Esophagus squamous epithelium (tissue), 5 donors: ENCODE measurements around the gene STRIP2. TPM values are rescaled to one million over a fixed set of nuclear protein-coding genes. Genes with fewer than 3 reads are reported as not detected.

ENCODE experiments used
- DNase-seq: peaks from one replicate; lab custom pipeline; 2025; lab: John Stamatoyannopoulos, UW
- H3K27ac ChIP-seq, 4 donors: fragments of 200-600 bp; sonication (generic); one replicate each; pipeline ENCODE4 v1.5.1; 2016 to 2019; ENCODE audit warnings: mild to moderate bottlenecking in 1 of 4
- H3K27me3 ChIP-seq, 4 donors: fragments of 200-600 bp; sonication (generic); 1 replicate in 3 of 4; 2 replicates in 1 of 4; pipeline versions ENCODE4 v1.5.1 to v1.6.0; 2017 to 2021; ENCODE audit warnings: antibody characterized with exemption in 1 of 4
- H3K36me3 ChIP-seq, 3 donors: fragments of 200-600 bp; sonication (generic); one replicate each; pipeline ENCODE4 v1.5.1; 2016 to 2019
- H3K4me1 ChIP-seq, 3 donors: fragments of 200-600 bp; sonication (generic); one replicate each; pipeline ENCODE4 v1.5.1; 2017 to 2019
- H3K4me3 ChIP-seq, 4 donors: fragments of 200-600 bp; sonication (generic); 1 replicate in 3 of 4; 2 replicates in 1 of 4; pipeline ENCODE4 v1.5.1; 2016 to 2019; ENCODE audit warnings: mild to moderate bottlenecking in 2 of 4, moderate library complexity in 1 of 4
- H3K9me3 ChIP-seq, 3 donors: fragments of 200-600 bp; sonication (generic); one replicate each; pipeline ENCODE4 v1.5.1; 2016 to 2019
- POLR2A ChIP-seq, 4 donors: fragments of 450-650 bp; IDR thresholded peaks; one replicate each; pipeline ENCODE4 v1.6.1; 2017; ENCODE audit warnings: antibody characterized with exemption in 4 of 4, mild to moderate bottlenecking in 4 of 4, moderate library complexity in 3 of 4
- WGBS, 2 donors: methylation state at CpG; one replicate each; pipeline ENCODE4 v1.1.5; 2018; 5-methylcytosine and 5-hydroxymethylcytosine counted together
- intact Hi-C: fragments of 100-400 bp; cut with DNase I; formaldehyde crosslinking; loops from one replicate; pipeline ENCODE4 v1.15.0; 2022
- total RNA-seq, 4 donors: library from RNA; depleted of rRNA; stranded (reverse); fragments of >200 nt; gene quantifications; one replicate each; pipeline ENCODE4 v1.1.0, GENCODE V29; 2016
- TF ChIP-seq, protein P1 (sequence below), 6 experiments: fragments of 450-650 bp in 4 of 6; fragments of 200-600 bp in 2 of 6; sonication (generic) in 2 of 6; IDR thresholded peaks; one replicate each; pipeline ENCODE4 v1.5.1; 2016 to 2019; ENCODE audit warnings: antibody characterized with exemption in 6 of 6, mild to moderate bottlenecking in 4 of 6, moderate library complexity in 4 of 6
- donor health status: DM: yes; HTN: yes; CAD: no.

The STRIP2 gene
- total RNA-seq, 4 donors from 2014 or later, result 0.76 to 6.3 (median 1.5) TPM

DNA sequence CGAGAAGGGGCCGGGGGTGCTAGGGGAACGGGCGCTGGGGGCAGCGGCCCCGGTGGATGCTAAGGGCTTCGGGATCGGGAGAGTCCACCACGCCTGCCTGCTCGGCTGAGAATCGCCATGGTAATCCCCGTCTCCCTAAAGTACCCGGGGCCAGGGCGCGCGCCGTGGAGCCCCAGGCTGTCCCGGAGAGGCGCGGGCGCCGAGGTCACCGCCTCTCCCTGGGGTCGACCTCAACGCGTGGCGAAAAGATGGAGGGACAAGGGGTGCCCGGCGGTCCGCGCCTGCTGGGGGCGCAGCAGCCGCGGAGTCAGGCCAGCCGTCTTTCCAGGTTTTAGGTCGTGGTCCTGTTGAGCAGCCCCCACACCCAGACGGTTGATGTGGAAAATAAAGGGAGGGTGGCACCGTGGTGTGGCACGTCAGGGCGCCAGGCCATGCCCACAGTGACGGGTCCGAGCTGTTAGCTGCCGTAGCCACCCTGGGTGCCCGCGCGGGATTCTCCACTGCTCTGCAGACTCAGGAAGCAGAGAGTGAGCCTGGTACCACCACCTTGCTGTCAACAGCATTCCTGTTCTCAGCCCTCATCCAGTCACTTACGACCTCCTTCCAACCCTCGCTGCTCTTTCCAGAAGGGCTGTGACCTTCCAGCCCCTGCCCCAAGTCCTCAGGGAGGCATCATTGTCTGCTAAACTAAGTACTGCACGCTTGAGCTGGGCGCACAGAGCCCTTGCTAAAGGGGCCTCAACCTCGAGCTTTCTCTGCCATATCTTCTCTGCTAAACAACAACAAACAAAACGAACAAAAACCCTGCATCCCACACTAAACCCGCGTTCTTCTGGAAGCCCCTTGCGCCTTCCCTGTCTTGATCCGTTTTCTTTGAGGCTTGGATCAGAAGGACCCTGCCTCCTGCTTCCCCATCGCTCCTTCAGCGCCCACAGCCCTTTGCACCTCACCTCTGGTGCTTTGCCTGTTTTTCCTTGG, 68.8 kb downstream of the STRIP2 start:
- H3K27ac ChIP-seq, result no peak overlapping the region
- no peak for TF ChIP-seq POLR2A (IDR thresholded peaks at IDR 0.05)
- TF ChIP-seq, protein P1, sequence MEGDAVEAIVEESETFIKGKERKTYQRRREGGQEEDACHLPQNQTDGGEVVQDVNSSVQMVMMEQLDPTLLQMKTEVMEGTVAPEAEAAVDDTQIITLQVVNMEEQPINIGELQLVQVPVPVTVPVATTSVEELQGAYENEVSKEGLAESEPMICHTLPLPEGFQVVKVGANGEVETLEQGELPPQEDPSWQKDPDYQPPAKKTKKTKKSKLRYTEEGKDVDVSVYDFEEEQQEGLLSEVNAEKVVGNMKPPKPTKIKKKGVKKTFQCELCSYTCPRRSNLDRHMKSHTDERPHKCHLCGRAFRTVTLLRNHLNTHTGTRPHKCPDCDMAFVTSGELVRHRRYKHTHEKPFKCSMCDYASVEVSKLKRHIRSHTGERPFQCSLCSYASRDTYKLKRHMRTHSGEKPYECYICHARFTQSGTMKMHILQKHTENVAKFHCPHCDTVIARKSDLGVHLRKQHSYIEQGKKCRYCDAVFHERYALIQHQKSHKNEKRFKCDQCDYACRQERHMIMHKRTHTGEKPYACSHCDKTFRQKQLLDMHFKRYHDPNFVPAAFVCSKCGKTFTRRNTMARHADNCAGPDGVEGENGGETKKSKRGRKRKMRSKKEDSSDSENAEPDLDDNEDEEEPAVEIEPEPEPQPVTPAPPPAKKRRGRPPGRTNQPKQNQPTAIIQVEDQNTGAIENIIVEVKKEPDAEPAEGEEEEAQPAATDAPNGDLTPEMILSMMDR (IDR thresholded peaks at IDR 0.05), result no peak
- peaks cover 0 to 20% (median 0%) of the 10 kb centered on the region in 4 donors for H3K27me3 ChIP-seq
- H3K9me3 ChIP-seq, result no peaks in the 10 kb centered on the region
- peaks cover 4 to 20% (median 9%) of the 10 kb centered on the region in 3 donors for H3K4me1 ChIP-seq
- intact Hi-C loops, result no loop called here
- no peaks in the 10 kb centered on the region for H3K36me3 ChIP-seq
- 33 to 71% methylated on average over 9 to 23 of the region's 58 CpGs for WGBS, 2 donors
- H3K4me3 ChIP-seq, result peak overlapping the region; percentile 40 to 78 (median 56)
- no peak for DNase-seq

DNA sequence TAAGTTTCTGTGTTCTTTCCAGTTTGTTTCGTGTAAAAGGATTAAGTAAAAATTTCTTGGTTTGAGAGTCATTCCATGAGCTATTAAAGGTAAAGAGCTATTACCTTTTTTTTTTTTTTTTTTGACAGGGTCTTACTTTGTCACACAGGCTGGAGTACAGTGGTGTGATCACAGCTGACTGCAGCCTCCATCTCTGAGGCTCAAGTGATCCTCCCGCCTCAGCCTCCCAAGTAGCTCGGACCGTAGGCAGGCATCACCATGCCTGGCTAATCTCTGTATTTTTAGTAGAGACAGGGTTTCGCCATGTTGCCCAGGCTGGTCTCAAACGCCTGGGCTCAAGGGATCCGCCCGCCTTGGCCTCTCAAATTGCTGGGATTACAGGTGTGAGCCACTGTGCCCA, 69.5 kb downstream of the STRIP2 start:
- Histone ChIP-seq H3K4me1 (peaks cover 4 to 20% (median 9%) of the 10 kb centered on the region in 3 donors), H3K27ac (no peak overlapping the region), H3K4me3 (no peak overlapping the region), H3K36me3 (no peaks in the 10 kb centered on the region), H3K9me3 (no peaks in the 10 kb centered on the region), H3K27me3 (peaks cover 0 to 20% (median 0%) of the 10 kb centered on the region in 4 donors)
- no peak for TF ChIP-seq POLR2A (IDR thresholded peaks at IDR 0.05)
- TF ChIP-seq, protein P1 (IDR thresholded peaks at IDR 0.05), result no peak
- intact Hi-C loops, result no loop called here
- 90 to 91% methylated on average over 5 of the region's 8 CpGs for WGBS, 2 donors
- no peak for DNase-seq

DNA sequence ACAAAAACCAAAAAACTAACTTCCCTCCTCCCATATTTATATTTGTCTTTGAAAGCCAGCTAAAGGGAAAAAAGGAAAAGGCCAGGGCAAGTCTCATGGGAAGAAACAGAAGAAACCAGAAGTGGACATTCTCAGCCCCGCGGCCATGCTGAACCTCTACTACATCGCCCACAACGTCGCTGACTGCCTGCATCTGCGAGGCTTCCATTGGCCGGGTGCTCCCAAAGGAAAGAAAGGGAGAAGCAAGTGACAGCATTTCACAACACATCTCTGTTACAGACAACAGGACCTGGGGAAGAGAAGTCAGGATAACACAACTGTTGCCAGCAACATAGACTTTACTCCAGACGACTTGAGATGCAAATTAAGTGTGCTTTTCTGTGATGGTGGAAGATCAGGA, 78.0 kb downstream of the STRIP2 start:
- Histone ChIP-seq H3K27ac (no peak overlapping the region), H3K27me3 (peaks cover 0 to 4% (median 0%) of the 10 kb centered on the region in 4 donors), H3K9me3 (no peaks in the 10 kb centered on the region), H3K36me3 (no peaks in the 10 kb centered on the region), H3K4me3 (no peak overlapping the region), H3K4me1 (no peaks in the 10 kb centered on the region)
- WGBS, 2 donors, result 72 to 74% methylated on average over 8 of the region's 8 CpGs
- intact Hi-C loops, result no loop called here
- DNase-seq, result no peak
- TF ChIP-seq, protein P1 (IDR thresholded peaks at IDR 0.05), result no peak
- TF ChIP-seq POLR2A (IDR thresholded peaks at IDR 0.05), result no peak

DNA sequence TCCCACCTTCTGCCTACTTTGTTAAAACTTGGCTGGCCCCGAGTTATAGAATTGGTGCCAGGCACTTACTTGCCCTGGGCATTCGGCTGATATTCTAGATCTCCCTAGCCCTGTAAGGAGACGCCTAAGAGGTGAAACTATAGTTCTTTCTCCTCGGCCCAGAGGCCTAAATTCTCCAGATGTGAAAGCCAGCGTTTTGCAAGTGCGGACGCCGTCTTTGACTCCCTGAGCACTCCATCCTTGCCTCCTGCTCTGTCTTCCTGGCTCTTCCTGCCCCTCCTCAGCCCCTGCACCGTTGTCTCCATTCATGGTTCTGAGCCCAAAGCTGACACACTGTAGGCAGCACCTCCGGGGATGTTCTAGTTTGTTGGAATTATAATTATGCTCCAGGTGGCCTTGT, 79.3 kb downstream of the STRIP2 start:
- Histone ChIP-seq H3K36me3 (no peaks in the 10 kb centered on the region), H3K4me3 (no peak overlapping the region), H3K4me1 (no peaks in the 10 kb centered on the region), H3K9me3 (no peaks in the 10 kb centered on the region), H3K27me3 (peaks cover 0 to 4% (median 0%) of the 10 kb centered on the region in 4 donors), H3K27ac (no peak overlapping the region)
- intact Hi-C loops, result no loop called here
- DNase-seq, result no peak
- WGBS, 2 donors, result 81 to 90% methylated on average over 8 to 10 of the region's 10 CpGs
- no peak for TF ChIP-seq POLR2A (IDR thresholded peaks at IDR 0.05)
- TF ChIP-seq, protein P1 (IDR thresholded peaks at IDR 0.05), result no peak

DNA sequence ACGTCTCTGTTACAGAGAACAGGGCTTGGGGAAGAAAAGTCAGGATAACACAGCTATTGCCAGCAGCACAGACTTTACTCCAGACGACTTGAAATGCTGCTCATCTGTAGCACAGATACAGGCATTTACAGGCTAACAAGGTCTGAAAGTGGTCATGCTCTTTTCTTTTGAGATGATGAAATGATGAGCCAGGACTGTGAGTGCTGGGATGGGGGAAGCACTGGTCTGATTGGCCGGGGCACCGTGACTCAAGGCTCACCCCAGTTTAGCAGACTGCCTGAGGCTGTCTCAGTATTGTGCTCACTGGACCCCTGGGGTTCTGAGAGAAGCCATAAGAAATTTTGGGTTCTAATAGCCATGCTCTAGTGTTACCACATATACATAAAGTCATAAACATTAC, 80.5 kb downstream of the STRIP2 start:
- Histone ChIP-seq H3K4me1 (no peaks in the 10 kb centered on the region), H3K27ac (no peak overlapping the region), H3K4me3 (no peak overlapping the region), H3K36me3 (no peaks in the 10 kb centered on the region), H3K27me3 (peaks cover 0 to 6% (median 0%) of the 10 kb centered on the region in 4 donors), H3K9me3 (no peaks in the 10 kb centered on the region)
- no peak for DNase-seq
- intact Hi-C loops, result no loop called here
- no peak for TF ChIP-seq POLR2A (IDR thresholded peaks at IDR 0.05)
- TF ChIP-seq, protein P1 (IDR thresholded peaks at IDR 0.05), result no peak
- WGBS, 2 donors, result 39 to 59% methylated on average over 3 of the region's 4 CpGs
